Heart left ventricle (tissue), 16 donors: ENCODE results near the gene NTM. TPM values are rescaled to one million over a fixed set of nuclear protein-coding genes. Genes with fewer than 3 reads are reported as not detected.
A peak's percentile ranks its signal among the peaks of the same experiment; 100 is the strongest.

Experiments used
- ATAC-seq, 4 donors: fragments of 200-7000 bp; cut with Tn5 transposase; one replicate each; pipeline ENCODE4 v1.9.1; 2020 to 2022; ENCODE audit warnings: moderate library complexity in 4 of 4, mild to moderate bottlenecking in 3 of 4, moderate number of reproducible peaks in 1 of 4
- DNase-seq, 5 donors: peaks; one replicate each; pipeline ENCODE4 v3.0.0-alpha.2; 2020
- H3K27ac ChIP-seq, 12 donors: fragments of 200-600 bp; sonication (generic) in 4 of 12; one replicate each; pipeline versions ENCODE4 v1.5.0 to v1.8.0; 2016 to 2022; ENCODE audit warnings: mild to moderate bottlenecking in 2 of 12
- H3K27me3 ChIP-seq, 9 donors: fragments of 200-600 bp; sonication (generic) in 2 of 9; one replicate each; pipeline versions ENCODE4 v1.5.1 to v1.8.0; 2016 to 2022; ENCODE audit warnings: mild to moderate bottlenecking in 3 of 9
- H3K36me3 ChIP-seq, 9 donors: fragments of 200-600 bp; sonication (generic) in 2 of 9; one replicate each; pipeline versions ENCODE4 v1.5.0 to v1.8.0; 2018 to 2022; ENCODE audit warnings: mild to moderate bottlenecking in 2 of 9
- H3K4me1 ChIP-seq, 12 donors: fragments of 200-600 bp; sonication (generic) in 4 of 12; one replicate each; pipeline versions ENCODE4 v1.5.0 to v1.8.0; 2016 to 2022; ENCODE audit warnings: mild to moderate bottlenecking in 3 of 12
- H3K4me3 ChIP-seq, 12 donors: fragments of 200-600 bp; sonication (generic) in 4 of 12; one replicate each; pipeline versions ENCODE4 v1.5.0 to v1.8.0; 2017 to 2022; ENCODE audit warnings: mild to moderate bottlenecking in 9 of 12, moderate library complexity in 4 of 12
- H3K9me3 ChIP-seq, 12 donors: fragments of 200-600 bp; sonication (generic) in 4 of 12; one replicate each; pipeline versions ENCODE4 v1.5.0 to v1.8.0; 2016 to 2022; ENCODE audit warnings: mild to moderate bottlenecking in 1 of 12
- CTCF ChIP-seq, 12 donors: fragments of 200-600 bp; sonication (generic) in 4 of 12; IDR thresholded peaks; one replicate each; pipeline versions ENCODE4 v1.5.0 to v1.8.0; 2018 to 2022; ENCODE audit warnings: antibody characterized with exemption in 12 of 12, mild to moderate bottlenecking in 5 of 12
- POLR2A ChIP-seq, 2 donors: fragments of 450-650 bp; IDR thresholded peaks; one replicate each; pipeline ENCODE4 v1.6.1; 2017; ENCODE audit warnings: antibody characterized with exemption in 2 of 2, mild to moderate bottlenecking in 2 of 2, moderate library complexity in 2 of 2
- WGBS, 4 donors: extraction: QIAGEN DNeasy Blood & Tissue Kit in 2 of 4; methylation state at CpG; one replicate each; pipeline versions ENCODE4 v1.1.5 to v1.1.7; 2013 to 2018; 5-methylcytosine and 5-hydroxymethylcytosine counted together
- intact Hi-C, 10 donors: fragments of 100-400 bp; cut with DNase I; formaldehyde crosslinking; loops; one replicate each; pipeline versions ENCODE4 v1.11.1 to v1.14.2; 2022
- polyA plus RNA-seq, 2 donors: library from polyadenylated mRNA; stranded (reverse); fragments of 200-250 nt; gene quantifications; one replicate each; pipeline ENCODE4 v1.2.3, GENCODE V29; 2013
- total RNA-seq, 9 donors: library from RNA; depleted of rRNA in 2 of 9; stranded (reverse); fragments of >200 nt in 2 of 9; fragmentation: NEBNext Ultra II Directional in 3 of 9; extraction: Animal tissue kit (Norgen Biotek cat#: 25700) in 3 of 9; gene quantifications; one replicate each; pipeline versions ENCODE4 v1.1.0 to v1.2.4, GENCODE V29; 2016 to 2023
- donor health status: ischemic (EF 13 %, LVEDD 7.1; RV severe dilation, severe dysfunction).
- donor health status: healthy with polysubstance abuse.
- donor health status: DM: no; HTN: yes; CAD: no.
- donor health status: DM: no; HTN: no; CAD: no.
- donor health status: ischemic (EF 25% LVEDD 6.9; RV normal size, moderate dysfunction).
- donor health status: ischemic (EF 25% LVEDD 5.7; RV mildly dilated, moderate dysfunction).
- donor health status: healthy.
- donor health status: DM: yes; HTN: yes; CAD: no.
- donor health status: ischemic (EF 35%, LVEDD 5.7; RV mildly dilated, moderate dysfunction).
- donor health status: nonischemic (EF 11% LVEDD 7.7; RV severe dilation, severe dysfunction).
- donor health status: DM: yes; HTN: yes; CAD: no.
- donor health status: PGD.
- donor health status: ischemic (EF 29% LVEDD 5.4; RV normal size, mild dysfunction).
- donor health status: nonischemic (EF 23%, LVEDD 6.1; RV moderate dilation, normal function).

NTM gene
- total and polyA plus RNA-seq, 11 donors = 0.40 to 7.7 (median 1.5) TPM

- TF ChIP-seq POLR2A (IDR thresholded peaks at IDR 0.05) = no peak
- TF ChIP-seq CTCF (IDR thresholded peaks at IDR 0.05) = peak in 8 of 12 donors; percentile 7 to 33 (median 18)
- no peaks in the 10 kb centered on the region for H3K27me3 ChIP-seq
- no peaks in the 10 kb centered on the region for H3K4me1 ChIP-seq
- H3K9me3 ChIP-seq = no peaks in the 10 kb centered on the region
- ATAC-seq (no peak), DNase-seq (no peak)
- H3K4me3 ChIP-seq = no peak overlapping the region
- WGBS, 4 donors = 46 to 56% (median 51%) methylated on average over 6 of the region's 6 CpGs
- intact Hi-C loops = loop anchor here in 1 of 10 donors (10.0 kb wide), 1 partner anchor 218 kb away; no protein-coding TSS in a partner anchor
- H3K27ac ChIP-seq = no peak overlapping the region
- H3K36me3 ChIP-seq = no peaks in the 10 kb centered on the region
These were observed 816.3 kb downstream of the NTM start for GRCh38 chr11:132186699-132187098.

- Histone ChIP-seq H3K27me3 (no peaks in the 10 kb centered on the region), H3K9me3 (no peaks in the 10 kb centered on the region), H3K27ac (no peak overlapping the region), H3K36me3 (no peaks in the 10 kb centered on the region), H3K4me1 (no peaks in the 10 kb centered on the region), H3K4me3 (no peak overlapping the region)
- DNase-seq (no peak), ATAC-seq (no peak)
- WGBS, 4 donors = 76 to 87% (median 80%) methylated on average over 4 of the region's 4 CpGs
- intact Hi-C loops = loop anchor here in 1 of 10 donors (10.0 kb wide), 1 partner anchor 217 kb away; no protein-coding TSS in a partner anchor
- TF ChIP-seq POLR2A (IDR thresholded peaks at IDR 0.05) (no peak), CTCF (IDR thresholded peaks at IDR 0.05) (no peak)
These were observed 817.0 kb downstream of the NTM start for GRCh38 chr11:132187386-132187785.

- no peaks in the 10 kb centered on the region for H3K27me3 ChIP-seq
- intact Hi-C loops = loop anchor here in 1 of 10 donors (10.0 kb wide), 1 partner anchor 217 kb away; no protein-coding TSS in a partner anchor
- H3K27ac ChIP-seq = no peak overlapping the region
- DNase-seq (no peak), ATAC-seq (no peak)
- H3K9me3 ChIP-seq = no peaks in the 10 kb centered on the region
- H3K4me3 ChIP-seq = no peak overlapping the region
- no peak for TF ChIP-seq POLR2A (IDR thresholded peaks at IDR 0.05)
- TF ChIP-seq CTCF (IDR thresholded peaks at IDR 0.05) = no peak
- no peaks in the 10 kb centered on the region for H3K36me3 ChIP-seq
- no peaks in the 10 kb centered on the region for H3K4me1 ChIP-seq
- WGBS, 4 donors = 79 to 87% (median 81%) methylated on average over 4 of the region's 4 CpGs
These were observed 817.4 kb downstream of the NTM start for GRCh38 chr11:132187814-132188213.

GRCh38 chr11:132196928-132197327 is 826.5 kb downstream of the NTM start:
- H3K27me3 ChIP-seq = peaks cover 0 to 7% (median 0%) of the 10 kb centered on the region in 9 donors
- DNase-seq (no peak), ATAC-seq (no peak)
- WGBS, 4 donors = 87 to 93% (median 92%) methylated on average over 1 of the region's 1 CpG
- H3K27ac ChIP-seq = no peak overlapping the region
- TF ChIP-seq POLR2A (IDR thresholded peaks at IDR 0.05) = no peak
- no peak for TF ChIP-seq CTCF (IDR thresholded peaks at IDR 0.05)
- intact Hi-C loops = no loop called here
- H3K36me3 ChIP-seq = no peaks in the 10 kb centered on the region
- no peaks in the 10 kb centered on the region for H3K4me1 ChIP-seq
- peaks cover 0 to 22% (median 0%) of the 10 kb centered on the region in 12 donors for H3K9me3 ChIP-seq
- no peak overlapping the region for H3K4me3 ChIP-seq
